Measurements from ENCODE around the gene LDLRAD4.

LDLRAD4 gene

DNA sequence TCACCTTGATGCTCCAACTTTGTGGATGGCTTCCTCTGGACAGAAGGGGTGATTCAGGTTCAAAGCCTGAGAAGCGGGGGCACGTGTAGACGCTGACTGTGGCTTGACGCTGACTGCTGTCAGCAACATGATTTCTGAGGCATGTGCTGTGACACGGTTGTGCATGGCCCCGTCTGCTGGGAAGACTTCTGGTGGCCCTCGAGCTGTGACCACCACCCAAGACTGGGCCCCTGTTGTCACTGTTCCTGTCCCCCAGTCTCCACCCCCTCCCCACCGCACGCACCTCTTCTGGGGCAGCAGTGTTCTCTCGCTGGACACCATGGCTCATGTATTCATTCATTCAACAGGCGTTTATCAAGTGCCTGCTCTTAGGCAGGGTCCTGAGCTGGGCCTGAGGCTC is 262.8 kb downstream of the LDLRAD4 start:
- DNase-seq (ENCODE audit: low spot score), result no peak
- TF ChIP-seq CTCF (IDR thresholded peaks at IDR 0.05; ENCODE audit: extremely low read depth, missing control alignments), result no peak

GRCh38 chr18:13481820-13482617 is 263.5 kb downstream of the LDLRAD4 start:
- peak; percentile 74 for DNase-seq (ENCODE audit: low spot score)
- TF ChIP-seq CTCF (IDR thresholded peaks at IDR 0.05; ENCODE audit: extremely low read depth, missing control alignments), result no peak

- TF ChIP-seq CTCF (IDR thresholded peaks at IDR 0.05; ENCODE audit: extremely low read depth, missing control alignments), result no peak
- DNase-seq (ENCODE audit: low spot score), result no peak
Measured at GRCh38 chr18:13482618-13482945, 264.0 kb downstream of the LDLRAD4 start.

GRCh38 chr18:13483316-13484270 is 265.0 kb downstream of the LDLRAD4 start:
- no peak for TF ChIP-seq CTCF (IDR thresholded peaks at IDR 0.05; ENCODE audit: extremely low read depth, missing control alignments)
- DNase-seq (ENCODE audit: low spot score), result no peak

GRCh38 chr18:13485182-13485581 is 266.6 kb downstream of the LDLRAD4 start:
- DNase-seq (ENCODE audit: low spot score), result no peak
- no peak for TF ChIP-seq CTCF (IDR thresholded peaks at IDR 0.05; ENCODE audit: extremely low read depth, missing control alignments)

DNA sequence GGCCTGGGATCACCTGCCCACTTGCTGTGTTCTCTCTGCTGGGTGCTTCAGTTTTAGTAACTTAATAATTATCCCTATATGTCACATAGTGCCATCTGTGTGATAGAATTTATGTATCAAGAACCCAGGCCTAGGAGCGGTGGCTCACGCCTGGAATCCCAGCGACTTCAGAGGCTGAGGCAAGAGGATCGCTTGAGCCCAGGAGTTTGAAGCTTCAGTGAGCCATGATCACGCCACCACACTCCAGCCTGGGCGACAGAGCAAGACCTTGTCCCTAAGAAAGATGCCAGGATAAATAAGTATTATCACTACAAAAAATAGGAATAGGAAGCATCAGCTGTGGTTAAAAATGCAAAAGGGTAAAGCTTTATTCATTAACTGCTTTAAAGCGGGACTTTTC is 267.0 kb downstream of the LDLRAD4 start:
- TF ChIP-seq CTCF (IDR thresholded peaks at IDR 0.05; ENCODE audit: extremely low read depth, missing control alignments), result no peak
- no peak for DNase-seq (ENCODE audit: low spot score)

DNA sequence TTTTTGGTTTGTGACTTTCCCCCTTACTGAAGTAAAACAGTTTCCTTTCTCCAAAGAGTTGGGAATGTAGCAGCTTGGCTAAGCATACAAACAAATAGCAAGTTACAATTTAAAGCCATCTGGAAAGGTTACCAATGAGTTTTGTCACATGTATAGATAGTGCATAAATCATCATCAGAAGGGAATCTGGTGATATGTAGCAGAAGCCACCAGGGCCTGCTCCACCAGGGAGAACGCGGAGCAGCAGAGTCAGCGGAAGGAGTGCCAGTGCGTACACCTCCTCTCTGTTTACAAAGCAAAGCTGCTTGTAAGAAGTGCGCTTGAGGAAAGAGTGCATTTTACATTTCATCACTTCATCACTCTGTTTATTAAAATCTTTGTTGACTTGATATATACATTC is 267.7 kb downstream of the LDLRAD4 start:
- no peak for DNase-seq (ENCODE audit: low spot score)
- no peak for TF ChIP-seq CTCF (IDR thresholded peaks at IDR 0.05; ENCODE audit: extremely low read depth, missing control alignments)

Data from GM20000 (cell line).